Suprapubic skin (tissue), 4 donors: ENCODE data around the gene KMT2C.

ENCODE experiments used
- EP300 ChIP-seq: sonication (generic); formaldehyde crosslinking; IDR thresholded peaks from one replicate; pipeline ENCODE4 v1.6.1; 2017; ENCODE audit warnings: antibody characterized with exemption
- POLR2AphosphoS5 ChIP-seq, 3 donors: sonication (generic); formaldehyde crosslinking; IDR thresholded peaks; one replicate each; pipeline ENCODE4 v1.6.1; 2017; ENCODE audit warnings: antibody characterized with exemption in 3 of 3
- TF ChIP-seq, protein P1 (sequence below), 2 donors: fragments of 200-600 bp in 1 of 2; fragments of 450-650 bp in 1 of 2; sonication (generic) in 1 of 2; IDR thresholded peaks; one replicate each; pipeline ENCODE4 v1.5.1; 2016 to 2019; ENCODE audit warnings: antibody characterized with exemption in 2 of 2, mild to moderate bottlenecking in 1 of 2, moderate library complexity in 1 of 2

DNA sequence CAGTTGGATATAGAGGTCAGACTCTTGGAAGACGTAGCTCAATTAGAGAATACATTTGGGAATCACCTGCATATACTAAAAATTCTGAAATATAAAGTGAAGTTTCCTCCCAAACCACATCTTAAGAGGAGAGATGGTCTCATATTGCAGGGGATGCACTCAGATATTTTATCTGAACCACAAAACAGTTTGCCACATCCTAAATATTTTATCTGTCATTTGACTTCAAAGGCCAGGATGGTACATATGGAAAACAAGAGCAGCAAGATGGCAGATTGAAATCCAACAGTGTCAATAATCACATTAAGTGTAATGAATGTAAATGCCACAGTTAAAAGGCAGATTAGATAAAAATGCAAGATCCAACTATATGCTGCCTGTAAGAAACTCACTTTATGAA lies 313.3 kb downstream of the KMT2C start:
- TF ChIP-seq, protein P1, sequence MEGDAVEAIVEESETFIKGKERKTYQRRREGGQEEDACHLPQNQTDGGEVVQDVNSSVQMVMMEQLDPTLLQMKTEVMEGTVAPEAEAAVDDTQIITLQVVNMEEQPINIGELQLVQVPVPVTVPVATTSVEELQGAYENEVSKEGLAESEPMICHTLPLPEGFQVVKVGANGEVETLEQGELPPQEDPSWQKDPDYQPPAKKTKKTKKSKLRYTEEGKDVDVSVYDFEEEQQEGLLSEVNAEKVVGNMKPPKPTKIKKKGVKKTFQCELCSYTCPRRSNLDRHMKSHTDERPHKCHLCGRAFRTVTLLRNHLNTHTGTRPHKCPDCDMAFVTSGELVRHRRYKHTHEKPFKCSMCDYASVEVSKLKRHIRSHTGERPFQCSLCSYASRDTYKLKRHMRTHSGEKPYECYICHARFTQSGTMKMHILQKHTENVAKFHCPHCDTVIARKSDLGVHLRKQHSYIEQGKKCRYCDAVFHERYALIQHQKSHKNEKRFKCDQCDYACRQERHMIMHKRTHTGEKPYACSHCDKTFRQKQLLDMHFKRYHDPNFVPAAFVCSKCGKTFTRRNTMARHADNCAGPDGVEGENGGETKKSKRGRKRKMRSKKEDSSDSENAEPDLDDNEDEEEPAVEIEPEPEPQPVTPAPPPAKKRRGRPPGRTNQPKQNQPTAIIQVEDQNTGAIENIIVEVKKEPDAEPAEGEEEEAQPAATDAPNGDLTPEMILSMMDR (IDR thresholded peaks at IDR 0.05) = no peak
- TF ChIP-seq EP300 (no peak), POLR2AphosphoS5 (IDR thresholded peaks at IDR 0.05) (no peak)
